GM12865 (cell line): ENCODE measurements around the gene GALNT10.

Source experiments
- DNase-seq: peaks from one replicate; pipeline ENCODE4 v3.0.0; 2010; ENCODE audit warnings: low read depth
- H3K4me3 ChIP-seq: 2 replicates; pipeline ENCODE4 v1.5.1; 2011; ENCODE audit warnings: mild to moderate bottlenecking, low read depth, low read length, control low read depth
- CTCF ChIP-seq: IDR thresholded peaks from 2 replicates; pipeline ENCODE4 v1.5.1; 2011; ENCODE audit warnings: low read length, control low read depth, low read depth, inconsistent platforms; ENCODE audit not compliant: insufficient read depth; ENCODE audit errors: missing control alignments

The GALNT10 gene

GRCh38 chr5:154313360-154314017 lies 123.0 kb downstream of the GALNT10 start:
- no peak overlapping the region for H3K4me3 ChIP-seq
- no peak for TF ChIP-seq CTCF
- DNase-seq, result peak; percentile 15

- TF ChIP-seq CTCF, result no peak
- no peak overlapping the region for H3K4me3 ChIP-seq
- DNase-seq, result no peak
These were observed 124.7 kb downstream of the GALNT10 start for GRCh38 chr5:154315196-154315595.

GRCh38 chr5:154315756-154316155 lies 125.2 kb downstream of the GALNT10 start:
- DNase-seq, result no peak
- no peak for TF ChIP-seq CTCF
- no peak overlapping the region for H3K4me3 ChIP-seq

GRCh38 chr5:154316223-154316935 lies 125.8 kb downstream of the GALNT10 start:
- no peak for DNase-seq
- TF ChIP-seq CTCF, result no peak
- no peak overlapping the region for H3K4me3 ChIP-seq

GRCh38 chr5:154317916-154318315 lies 127.4 kb downstream of the GALNT10 start:
- TF ChIP-seq CTCF, result no peak
- no peak overlapping the region for H3K4me3 ChIP-seq
- DNase-seq, result no peak

- peak; percentile 29 for DNase-seq
- TF ChIP-seq CTCF, result no peak
- no peak overlapping the region for H3K4me3 ChIP-seq
These were observed 128.2 kb downstream of the GALNT10 start for GRCh38 chr5:154318691-154319090.
